Islet of Langerhans (tissue), 1 donor: Measurements from ENCODE around the gene ALDH8A1.

Experiments used
- FAIRE-seq: peaks from one replicate; lab custom pipeline; 2011; peaks lifted over from hg19 to GRCh38; lab: Jason Lieb, UNC

Gene ALDH8A1

GRCh38 chr6:134949927-134950326 lies at the start of gene ALDH8A1:
TSS of gene ALDH8A1 (minus strand) at chr6:134950101. CDS start at chr6:134950053, 48 bp downstream.
- FAIRE-seq, result no peak

- FAIRE-seq, result no peak
These were observed 49.2 kb upstream of the ALDH8A1 start for GRCh38 chr6:134999107-134999506.

GRCh38 chr6:134997133-134997995 lies 47.5 kb upstream of the ALDH8A1 start:
- FAIRE-seq, result no peak

- FAIRE-seq, result no peak
These were observed 45.6 kb upstream of the ALDH8A1 start for GRCh38 chr6:134995536-134995935.

- FAIRE-seq, result no peak
These were observed 44.5 kb upstream of the ALDH8A1 start for GRCh38 chr6:134994431-134994830.

GRCh38 chr6:134992155-134992554 lies 42.3 kb upstream of the ALDH8A1 start:
- FAIRE-seq, result no peak

GRCh38 chr6:134990262-134990661 lies 40.4 kb upstream of the ALDH8A1 start:
- FAIRE-seq, result no peak

GRCh38 chr6:134984821-134985220 lies 34.9 kb upstream of the ALDH8A1 start:
- FAIRE-seq, result no peak

- FAIRE-seq, result no peak
These were observed 33.9 kb upstream of the ALDH8A1 start for GRCh38 chr6:134983823-134984222.

GRCh38 chr6:134982161-134982560 lies 32.3 kb upstream of the ALDH8A1 start:
- no peak for FAIRE-seq

GRCh38 chr6:134980846-134981245 lies 30.9 kb upstream of the ALDH8A1 start:
- FAIRE-seq, result no peak

GRCh38 chr6:134979142-134979541 lies 29.2 kb upstream of the ALDH8A1 start:
- FAIRE-seq, result no peak

GRCh38 chr6:134974370-134974769 lies 24.5 kb upstream of the ALDH8A1 start:
- no peak for FAIRE-seq

- no peak for FAIRE-seq
These were observed 17.8 kb upstream of the ALDH8A1 start for GRCh38 chr6:134967711-134968110.

GRCh38 chr6:134964451-134965203 lies 14.7 kb upstream of the ALDH8A1 start:
- FAIRE-seq, result no peak

GRCh38 chr6:134962421-134962820 lies 12.5 kb upstream of the ALDH8A1 start:
- no peak for FAIRE-seq

GRCh38 chr6:134961366-134961765 lies 11.5 kb upstream of the ALDH8A1 start:
- FAIRE-seq, result no peak

GRCh38 chr6:134959603-134960002 lies 9.7 kb upstream of the ALDH8A1 start:
- no peak for FAIRE-seq

GRCh38 chr6:134956676-134957075 lies 6.8 kb upstream of the ALDH8A1 start:
- FAIRE-seq, result no peak

GRCh38 chr6:134956032-134956431 lies 6.1 kb upstream of the ALDH8A1 start:
- no peak for FAIRE-seq

GRCh38 chr6:134954272-134955000 lies 4.5 kb upstream of the ALDH8A1 start:
- no peak for FAIRE-seq

- FAIRE-seq, result no peak
These were observed 1.8 kb upstream of the ALDH8A1 start for GRCh38 chr6:134951494-134952263.
